KMS-11 (cell line): ENCODE results near the gene C2CD4C.
"Not testable (repeated sequence)": the region's sequence is repeated elsewhere in the genome, so short reads cannot be mapped to it uniquely, and the experiment has no call there.

Experiments used
- H2AFZ ChIP-seq: fragments of 200-600 bp; sonication (generic); 2 replicates; pipeline ENCODE4 v1.6.1; 2016; ENCODE audit warnings: antibody characterized with exemption, mixed run types, low read depth
- H3K27ac ChIP-seq: fragments of 200-600 bp; sonication (generic); 2 replicates; pipeline ENCODE4 v1.6.1; 2016; ENCODE audit warnings: mild to moderate bottlenecking, mixed run types
- H3K27me3 ChIP-seq: fragments of 200-600 bp; sonication (generic); 2 replicates; pipeline ENCODE4 v1.6.1; 2017; ENCODE audit warnings: mild to moderate bottlenecking, low read depth, mixed run types, moderate library complexity; ENCODE audit not compliant: insufficient read depth
- H3K36me3 ChIP-seq: fragments of 200-600 bp; sonication (generic); 2 replicates; pipeline ENCODE4 v1.6.1; 2017; ENCODE audit warnings: mild to moderate bottlenecking, mixed run types; ENCODE audit not compliant: insufficient read depth
- H3K4me1 ChIP-seq: fragments of 200-600 bp; sonication (generic); 2 replicates; pipeline ENCODE4 v1.6.1; 2016; ENCODE audit warnings: mild to moderate bottlenecking, low read depth, mixed run types; ENCODE audit not compliant: poor library complexity, severe bottlenecking
- H3K4me2 ChIP-seq: fragments of 200-600 bp; sonication (generic); 2 replicates; pipeline ENCODE4 v1.7.0; 2016; ENCODE audit warnings: mild to moderate bottlenecking, mixed run types
- H3K4me3 ChIP-seq: fragments of 200-600 bp; sonication (generic); IDR thresholded peaks from 2 replicates; pipeline ENCODE4 v1.6.1; 2017; ENCODE audit warnings: low read depth, low read length, mixed read lengths; ENCODE audit not compliant: insufficient read depth
- H3K79me2 ChIP-seq: fragments of 200-600 bp; sonication (generic); 2 replicates; pipeline ENCODE4 v1.6.1; 2016; ENCODE audit warnings: low read depth, mixed run types; ENCODE audit not compliant: insufficient read depth
- H3K9ac ChIP-seq: fragments of 200-600 bp; sonication (generic); 2 replicates; pipeline ENCODE4 v1.6.1; 2016; ENCODE audit warnings: mild to moderate bottlenecking, mixed run types
- H4K20me1 ChIP-seq: fragments of 200-600 bp; sonication (generic); 2 replicates; pipeline ENCODE4 v1.6.1; 2016; ENCODE audit warnings: mild to moderate bottlenecking, mixed run types; ENCODE audit not compliant: insufficient read depth
- CTCF ChIP-seq: fragments of 200-600 bp; sonication (generic); conservative IDR thresholded peaks from 2 replicates; pipeline ENCODE4 v1.6.1; 2017; ENCODE audit warnings: low read depth, mild to moderate bottlenecking, antibody characterized with exemption, low read length, moderate library complexity, mixed read lengths

C2CD4C gene

GRCh38 chr19:389935-390289 is 19.0 kb downstream of the C2CD4C start:
- Histone ChIP-seq H3K9ac (no peak overlapping the region), H3K79me2 (no peaks in the 10 kb centered on the region), H3K27ac (no peak overlapping the region), H3K4me2 (no peak overlapping the region), H3K36me3 (no peaks in the 10 kb centered on the region), H4K20me1 (no peaks in the 10 kb centered on the region), H3K27me3 (peaks cover 38% of the 10 kb centered on the region), H3K4me3 (no peak overlapping the region), H2AFZ (no peak overlapping the region), H3K4me1 (no peaks in the 10 kb centered on the region)
- no peak for TF ChIP-seq CTCF

GRCh38 chr19:389255-389934 is 19.6 kb downstream of the C2CD4C start:
- Histone ChIP-seq H4K20me1 (no peaks in the 10 kb centered on the region), H3K4me1 (no peaks in the 10 kb centered on the region), H3K9ac (no peak overlapping the region), H3K27ac (no peak overlapping the region), H3K27me3 (peaks cover 40% of the 10 kb centered on the region), H3K36me3 (no peaks in the 10 kb centered on the region), H3K79me2 (no peaks in the 10 kb centered on the region), H3K4me2 (no peak overlapping the region), H3K4me3 (no peak overlapping the region), H2AFZ (no peak overlapping the region)
- TF ChIP-seq CTCF, result no peak

- Histone ChIP-seq H3K79me2 (no peaks in the 10 kb centered on the region), H3K4me3 (no peak overlapping the region), H3K4me2 (no peak overlapping the region), H3K27me3 (peaks cover 47% of the 10 kb centered on the region), H3K9ac (no peak overlapping the region), H4K20me1 (no peaks in the 10 kb centered on the region), H2AFZ (no peak overlapping the region), H3K27ac (no peak overlapping the region), H3K36me3 (no peaks in the 10 kb centered on the region), H3K4me1 (no peaks in the 10 kb centered on the region)
- no peak for TF ChIP-seq CTCF
Measured at GRCh38 chr19:388691-389090, 20.3 kb downstream of the C2CD4C start.

GRCh38 chr19:387777-388176 is 21.2 kb downstream of the C2CD4C start:
- Histone ChIP-seq H3K4me3 (no peak overlapping the region), H3K4me1 (no peaks in the 10 kb centered on the region), H3K36me3 (no peaks in the 10 kb centered on the region), H3K9ac (no peak overlapping the region), H4K20me1 (no peaks in the 10 kb centered on the region), H3K27me3 (peaks cover 56% of the 10 kb centered on the region), H2AFZ (no peak overlapping the region), H3K27ac (no peak overlapping the region), H3K4me2 (no peak overlapping the region), H3K79me2 (no peaks in the 10 kb centered on the region)
- no peak for TF ChIP-seq CTCF

- H3K4me3 ChIP-seq, H3K36me3 ChIP-seq, H3K9ac ChIP-seq, H4K20me1 ChIP-seq, H3K4me1 ChIP-seq, H3K79me2 ChIP-seq, H3K4me2 ChIP-seq, H3K27ac ChIP-seq, H2AFZ ChIP-seq: not testable (repeated sequence)
- H3K27me3 ChIP-seq, result peaks cover 59% of the 10 kb centered on the region
Measured at GRCh38 chr19:386632-387301, 22.2 kb downstream of the C2CD4C start.

- not testable (repeated sequence) for H3K9ac ChIP-seq
Measured at GRCh38 chr19:386189-386588, 22.8 kb downstream of the C2CD4C start.

More at GRCh38 chr19:386189-386588, 22.8 kb downstream of the C2CD4C start:
- not testable (repeated sequence) for H3K4me3 ChIP-seq, H3K36me3 ChIP-seq, H3K4me2 ChIP-seq, H3K79me2 ChIP-seq, H3K4me1 ChIP-seq, H2AFZ ChIP-seq, H3K27ac ChIP-seq, H4K20me1 ChIP-seq
- peaks cover 53% of the 10 kb centered on the region for H3K27me3 ChIP-seq
